ENCODE measurements around the gene KCNJ10.

GRCh38 chr1:160101717-160102522 is 32.0 kb upstream of the KCNJ10 start:
- TF ChIP-seq ZNF532 (CRISPR knock-in tag; IDR thresholded peaks at IDR 0.05; ENCODE audit: borderline replicate concordance) = no peak
- no peak for TF ChIP-seq RELA (CRISPR knock-in tag; IDR thresholded peaks at IDR 0.05; ENCODE audit: borderline replicate concordance)
- TF ChIP-seq CTCF (IDR thresholded peaks at IDR 0.05) = no peak

Measured in WTC11 (cell line).